RWPE2 (cell line): ENCODE data around the gene ATP9A.

Experiments
- ATAC-seq: fragments of 200-7000 bp; cut with Tn5 transposase; 3 replicates; pipeline ENCODE4 v1.9.1; 2021; ENCODE audit warnings: low read depth
- DNase-seq: peaks from one replicate; pipeline ENCODE4 v3.0.0-alpha.2; 2020; ENCODE audit warnings: low spot score
- H3K27ac ChIP-seq: fragments of 450-650 bp; 2 replicates; pipeline ENCODE4 v1.5.1; 2017; ENCODE audit warnings: mild to moderate bottlenecking; ENCODE audit not compliant: poor library complexity, severe bottlenecking
- H3K27me3 ChIP-seq: fragments of 250-450 bp; sonication (Bioruptor Pico); 2 replicates; pipeline ENCODE4 v1.5.1; 2021; ENCODE audit warnings: mild to moderate bottlenecking, moderate library complexity; ENCODE audit not compliant: insufficient read depth, poor library complexity, severe bottlenecking
- H3K36me3 ChIP-seq: fragments of 250-450 bp; sonication (Bioruptor Pico); 2 replicates; pipeline ENCODE4 v1.5.1; 2020; ENCODE audit warnings: low read depth, mild to moderate bottlenecking, moderate library complexity
- H3K4me1 ChIP-seq: fragments of 250-450 bp; sonication (Bioruptor Pico); 2 replicates; pipeline ENCODE4 v1.5.1; 2021; ENCODE audit warnings: mild to moderate bottlenecking, moderate library complexity; ENCODE audit not compliant: insufficient read depth, poor library complexity, severe bottlenecking
- H3K4me3 ChIP-seq: fragments of 250-450 bp; sonication (Bioruptor Pico); 2 replicates; pipeline ENCODE4 v1.5.1; 2021; ENCODE audit warnings: mild to moderate bottlenecking, moderate library complexity; ENCODE audit not compliant: severe bottlenecking
- H3K9me3 ChIP-seq: fragments of 250-450 bp; sonication (Bioruptor Pico); 2 replicates; pipeline ENCODE4 v1.5.1; 2021; ENCODE audit warnings: mild to moderate bottlenecking, moderate library complexity; ENCODE audit not compliant: severe bottlenecking
- TF ChIP-seq, protein P1 (sequence below): fragments of 450-650 bp; IDR thresholded peaks from one replicate; pipeline ENCODE4 v1.5.1; 2017; ENCODE audit warnings: mild to moderate bottlenecking, moderate library complexity; ENCODE audit not compliant: poor library complexity, severe bottlenecking

The ATP9A gene

GRCh38 chr20:51811514-51812128, 43.4 kb upstream of the ATP9A start:
- Histone ChIP-seq H3K27ac (no peak overlapping the region), H3K9me3 (no peaks in the 10 kb centered on the region), H3K27me3 (no peaks in the 10 kb centered on the region), H3K36me3 (no peaks in the 10 kb centered on the region), H3K4me3 (no peak overlapping the region), H3K4me1 (peaks cover 8% of the 10 kb centered on the region)
- no peak for ATAC-seq
- no peak for DNase-seq
- TF ChIP-seq, protein P1, sequence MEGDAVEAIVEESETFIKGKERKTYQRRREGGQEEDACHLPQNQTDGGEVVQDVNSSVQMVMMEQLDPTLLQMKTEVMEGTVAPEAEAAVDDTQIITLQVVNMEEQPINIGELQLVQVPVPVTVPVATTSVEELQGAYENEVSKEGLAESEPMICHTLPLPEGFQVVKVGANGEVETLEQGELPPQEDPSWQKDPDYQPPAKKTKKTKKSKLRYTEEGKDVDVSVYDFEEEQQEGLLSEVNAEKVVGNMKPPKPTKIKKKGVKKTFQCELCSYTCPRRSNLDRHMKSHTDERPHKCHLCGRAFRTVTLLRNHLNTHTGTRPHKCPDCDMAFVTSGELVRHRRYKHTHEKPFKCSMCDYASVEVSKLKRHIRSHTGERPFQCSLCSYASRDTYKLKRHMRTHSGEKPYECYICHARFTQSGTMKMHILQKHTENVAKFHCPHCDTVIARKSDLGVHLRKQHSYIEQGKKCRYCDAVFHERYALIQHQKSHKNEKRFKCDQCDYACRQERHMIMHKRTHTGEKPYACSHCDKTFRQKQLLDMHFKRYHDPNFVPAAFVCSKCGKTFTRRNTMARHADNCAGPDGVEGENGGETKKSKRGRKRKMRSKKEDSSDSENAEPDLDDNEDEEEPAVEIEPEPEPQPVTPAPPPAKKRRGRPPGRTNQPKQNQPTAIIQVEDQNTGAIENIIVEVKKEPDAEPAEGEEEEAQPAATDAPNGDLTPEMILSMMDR: no peak

GRCh38 chr20:51811042-51811355, 42.8 kb upstream of the ATP9A start:
- Histone ChIP-seq H3K36me3 (no peaks in the 10 kb centered on the region), H3K27me3 (no peaks in the 10 kb centered on the region), H3K4me3 (no peak overlapping the region), H3K27ac (no peak overlapping the region), H3K4me1 (peaks cover 8% of the 10 kb centered on the region), H3K9me3 (no peaks in the 10 kb centered on the region)
- DNase-seq (peak; percentile 30), ATAC-seq (peak; percentile 65)
- TF ChIP-seq, protein P1: no peak

DNA sequence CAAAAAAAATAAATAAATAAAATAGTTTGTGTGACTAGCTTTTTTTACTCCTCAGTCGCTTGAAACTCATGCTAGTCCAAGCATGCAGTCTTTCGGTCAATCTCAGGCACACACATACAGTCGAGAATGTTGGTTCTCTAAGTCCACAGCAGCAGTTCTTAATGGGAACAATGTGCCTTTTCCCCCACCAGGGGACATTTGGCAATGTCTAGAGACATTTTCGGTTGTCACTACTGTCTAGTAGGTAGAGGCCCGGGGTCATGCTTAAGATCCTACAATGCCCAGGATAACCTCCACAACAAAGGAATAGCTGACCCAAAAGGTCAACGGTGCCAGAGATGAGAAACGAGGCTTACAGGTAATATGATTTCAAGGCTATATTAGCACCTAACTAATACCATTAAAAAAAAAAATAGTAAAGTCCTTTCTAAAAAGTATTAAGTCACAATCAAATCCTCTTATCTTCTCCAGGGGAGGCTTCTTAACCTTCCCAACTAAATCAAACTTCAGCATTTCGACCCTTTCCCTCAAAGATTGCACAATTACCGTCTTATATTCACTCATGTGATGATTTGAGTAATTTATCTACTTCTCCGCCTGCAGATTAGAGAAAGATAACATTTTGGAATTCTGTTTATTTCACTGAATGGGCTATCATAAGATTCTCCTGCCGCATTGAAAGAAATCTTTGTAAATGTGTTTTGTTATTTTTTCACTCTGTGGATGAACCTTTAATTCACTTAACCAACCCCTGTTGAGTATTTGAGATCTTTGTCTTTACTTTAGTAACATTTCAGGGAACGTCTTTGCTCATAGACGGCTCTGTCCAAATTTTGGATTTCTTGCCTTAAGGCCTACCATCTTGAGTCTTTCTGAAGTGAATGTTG, 42.2 kb upstream of the ATP9A start:
- Histone ChIP-seq H3K9me3 (no peaks in the 10 kb centered on the region), H3K4me1 (peaks cover 8% of the 10 kb centered on the region), H3K27ac (no peak overlapping the region), H3K27me3 (no peaks in the 10 kb centered on the region), H3K36me3 (no peaks in the 10 kb centered on the region), H3K4me3 (no peak overlapping the region)
- ATAC-seq (no peak), DNase-seq (peak; percentile 35)
- TF ChIP-seq, protein P1: no peak

- Histone ChIP-seq H3K27me3 (no peaks in the 10 kb centered on the region), H3K36me3 (no peaks in the 10 kb centered on the region), H3K9me3 (no peaks in the 10 kb centered on the region), H3K27ac (no peak overlapping the region), H3K4me3 (no peak overlapping the region), H3K4me1 (peaks cover 11% of the 10 kb centered on the region)
- TF ChIP-seq, protein P1: no peak
- DNase-seq: peak; percentile 8
- no peak for ATAC-seq
Measured at GRCh38 chr20:51807720-51808250, 39.6 kb upstream of the ATP9A start.
